Limb (tissue), 2 donors: Measurements from ENCODE around the gene PLCL1.

Experiments
- DNase-seq, 2 donors: peaks; one replicate each; pipeline ENCODE4 v3.0.0-alpha.2; 2016; ENCODE audit errors: extremely low spot score in 2 of 2

Gene PLCL1

DNA sequence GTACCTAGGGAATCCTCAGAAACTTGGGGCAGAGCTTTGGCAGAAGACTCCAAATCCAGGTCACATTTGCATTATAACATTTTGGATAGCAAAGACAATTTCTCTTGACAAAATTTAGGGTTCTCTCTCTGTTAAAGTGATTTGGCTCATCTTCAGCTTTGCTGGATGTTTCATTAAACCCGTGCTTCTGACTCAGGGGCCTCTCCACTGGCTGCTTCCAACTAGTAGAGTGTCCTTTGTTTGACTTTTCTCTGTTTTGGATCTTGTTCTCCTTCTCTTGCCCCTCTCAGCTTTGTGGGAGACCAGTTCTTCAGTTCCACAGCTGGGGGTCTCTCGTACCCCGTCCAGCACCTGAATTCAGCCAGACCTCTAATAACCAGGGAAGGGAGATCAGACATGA, 145.6 kb downstream of the PLCL1 start:
- peak in 1 of 2 donors; percentile 27 for DNase-seq

DNA sequence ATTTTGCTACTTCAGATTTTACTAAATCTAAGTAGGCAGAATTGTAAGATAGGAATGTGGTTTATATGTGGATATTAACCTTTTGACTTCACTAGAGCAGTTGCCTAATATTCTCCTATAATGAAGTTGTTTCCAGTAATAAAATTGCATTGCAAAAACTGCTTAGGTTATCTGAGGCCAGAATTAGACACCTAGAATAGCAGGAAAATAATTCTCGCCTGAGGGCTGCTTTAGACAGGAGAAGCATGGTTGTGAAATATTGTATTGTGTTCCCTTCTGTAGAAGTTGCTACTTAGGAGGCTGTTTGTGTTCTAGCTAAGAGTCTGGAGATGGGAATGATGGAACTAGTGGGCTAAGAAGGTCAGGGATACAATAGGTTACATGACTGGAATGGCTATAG, 146.3 kb downstream of the PLCL1 start:
- no peak for DNase-seq

DNA sequence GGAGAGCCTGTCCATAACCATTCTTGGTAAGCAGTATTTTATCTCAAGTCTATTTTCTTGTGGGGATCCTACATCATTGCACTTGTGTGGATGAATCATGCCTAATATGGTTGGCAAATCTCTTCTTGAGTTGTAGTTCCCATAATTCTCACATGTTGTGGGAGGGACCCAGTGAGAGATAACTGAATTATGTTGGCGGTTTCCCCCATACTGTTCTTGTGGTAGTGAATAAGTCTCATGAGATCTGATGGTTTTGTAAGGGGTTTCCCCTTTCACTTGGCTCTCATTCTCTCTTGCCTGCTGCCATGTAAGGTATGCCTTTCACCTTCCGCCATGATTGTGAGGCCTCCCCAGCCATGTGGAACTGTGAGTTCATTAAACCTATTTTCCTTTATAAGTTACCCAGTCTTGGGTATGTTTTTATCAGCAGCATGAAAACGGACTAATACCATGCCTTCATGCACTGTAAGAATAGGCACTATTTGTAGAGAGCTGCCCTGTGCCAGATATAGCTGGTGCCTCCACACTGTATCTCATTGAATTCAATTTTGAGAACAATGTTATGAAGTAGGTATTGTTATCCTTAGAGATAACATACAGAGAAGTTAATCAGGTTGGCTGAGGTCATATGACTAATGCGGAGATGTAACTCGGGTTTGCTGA, 148.3 kb downstream of the PLCL1 start:
- DNase-seq: no peak

DNA sequence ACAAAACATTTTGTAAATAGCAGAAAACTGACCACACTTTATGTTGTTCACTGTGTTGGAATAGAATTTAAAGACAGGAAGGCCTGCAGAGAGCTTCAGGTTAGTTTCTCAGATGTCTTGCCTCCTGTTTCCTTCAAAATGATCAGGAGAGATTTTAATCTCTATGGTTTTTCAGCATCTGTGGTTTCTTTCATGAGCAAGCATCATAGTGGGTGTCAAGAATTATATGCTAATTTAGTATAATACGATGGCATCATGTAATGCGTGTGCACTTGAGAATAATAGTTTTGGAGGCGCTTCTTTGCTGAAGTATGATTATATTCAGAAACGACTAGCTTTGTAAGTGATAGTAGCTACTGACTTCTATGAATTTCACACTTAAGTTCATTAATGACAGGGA, 149.9 kb downstream of the PLCL1 start:
- DNase-seq: no peak

DNA sequence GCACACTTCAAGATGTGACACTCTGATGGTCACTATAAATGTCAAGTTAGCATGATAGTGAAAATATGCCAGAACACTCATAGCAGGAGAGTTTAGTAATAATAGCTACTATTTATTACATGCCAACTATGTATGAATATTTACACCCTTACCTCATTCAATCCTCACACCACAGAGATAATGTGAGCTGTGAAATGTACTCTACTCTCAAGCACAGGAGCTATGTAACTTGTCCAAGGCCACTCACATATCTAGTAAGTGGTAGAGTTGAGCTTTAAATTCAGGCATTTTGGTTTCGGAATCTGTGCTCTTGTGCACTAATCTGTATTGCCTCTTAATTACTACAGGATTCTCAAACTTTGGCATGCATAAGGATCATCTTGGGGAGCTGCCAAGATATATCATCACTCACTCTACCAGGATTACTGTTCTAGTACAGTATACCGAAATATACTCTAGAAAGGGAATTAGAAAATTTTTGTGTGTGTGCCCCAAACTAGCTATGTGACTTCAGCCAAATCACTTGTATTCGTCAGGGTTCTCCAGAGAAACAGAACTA, 154.3 kb downstream of the PLCL1 start:
- DNase-seq: no peak

DNA sequence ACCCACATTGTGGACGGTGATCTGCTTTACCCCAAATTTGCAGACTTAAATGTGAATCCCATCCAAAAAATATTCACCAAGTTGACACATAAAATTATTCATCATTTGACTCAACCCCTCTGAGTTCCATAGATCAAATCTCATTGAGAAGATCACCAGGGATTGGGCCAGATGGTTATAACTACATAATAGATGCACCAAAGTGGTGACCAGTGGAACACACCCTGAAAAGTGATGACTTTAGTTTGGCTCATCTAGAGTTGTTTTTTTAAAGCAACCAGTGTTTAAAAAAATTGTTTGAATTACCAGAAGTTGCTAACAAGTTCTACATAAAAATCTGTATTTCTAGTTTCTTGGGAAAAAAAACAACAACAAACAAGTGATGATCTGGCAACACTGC, 155.0 kb downstream of the PLCL1 start:
- no peak for DNase-seq

DNA sequence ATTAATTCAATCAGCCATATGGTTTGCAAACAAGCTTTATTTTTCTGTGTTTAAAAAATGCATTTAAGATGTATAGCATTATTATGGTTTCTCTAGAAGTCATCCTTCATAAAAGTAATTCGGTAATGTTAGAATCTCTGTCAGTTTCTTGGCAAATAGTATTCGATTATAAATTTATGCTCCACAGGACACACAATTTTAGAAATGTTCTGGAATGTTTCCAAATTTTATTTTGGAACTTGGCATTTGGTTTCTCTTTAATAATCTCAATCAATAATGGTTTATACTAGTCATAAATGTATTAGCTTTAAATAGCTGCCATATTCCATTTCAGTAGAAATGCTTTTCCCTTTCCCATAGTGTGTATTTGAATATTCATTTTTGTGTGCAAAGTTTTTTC, 156.4 kb downstream of the PLCL1 start:
- DNase-seq: no peak

DNA sequence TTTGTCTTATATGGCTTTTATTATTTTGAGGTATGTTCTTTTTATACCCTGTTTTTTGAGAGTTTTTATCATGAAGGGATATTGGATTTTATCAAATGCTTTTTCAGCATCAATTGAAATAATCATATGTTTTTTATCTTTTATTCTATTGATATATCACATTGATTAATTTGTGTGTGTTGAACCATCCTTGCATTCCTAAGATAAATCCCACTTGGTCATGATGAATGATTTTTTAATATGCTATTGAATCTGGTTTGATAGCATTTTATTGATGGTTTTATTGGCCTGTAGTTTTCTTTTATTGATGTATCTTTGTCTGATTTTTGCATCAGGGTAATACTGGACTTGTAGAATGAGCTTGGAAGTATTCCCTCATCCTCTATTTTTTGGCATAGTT, 160.3 kb downstream of the PLCL1 start:
- DNase-seq: no peak

DNA sequence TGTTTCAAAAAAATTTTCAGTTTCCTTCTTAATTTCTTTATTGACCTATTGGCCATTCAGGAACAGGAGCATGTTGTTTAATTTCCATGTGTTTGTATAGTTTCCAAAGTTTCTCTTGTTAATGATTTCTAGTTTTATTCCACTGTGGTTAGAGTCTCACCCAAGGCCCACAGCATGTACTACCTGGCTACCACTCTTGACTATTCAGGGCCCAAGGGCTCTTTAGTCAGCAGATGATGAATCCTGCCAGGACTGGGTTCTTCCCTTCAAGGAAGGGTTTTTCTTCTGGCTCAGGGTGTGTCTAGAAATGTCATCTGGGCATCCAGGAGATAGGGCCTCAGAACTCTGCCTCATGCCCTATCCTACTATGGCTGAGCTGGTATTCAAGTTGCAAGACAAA, 161.4 kb downstream of the PLCL1 start:
- no peak for DNase-seq

DNA sequence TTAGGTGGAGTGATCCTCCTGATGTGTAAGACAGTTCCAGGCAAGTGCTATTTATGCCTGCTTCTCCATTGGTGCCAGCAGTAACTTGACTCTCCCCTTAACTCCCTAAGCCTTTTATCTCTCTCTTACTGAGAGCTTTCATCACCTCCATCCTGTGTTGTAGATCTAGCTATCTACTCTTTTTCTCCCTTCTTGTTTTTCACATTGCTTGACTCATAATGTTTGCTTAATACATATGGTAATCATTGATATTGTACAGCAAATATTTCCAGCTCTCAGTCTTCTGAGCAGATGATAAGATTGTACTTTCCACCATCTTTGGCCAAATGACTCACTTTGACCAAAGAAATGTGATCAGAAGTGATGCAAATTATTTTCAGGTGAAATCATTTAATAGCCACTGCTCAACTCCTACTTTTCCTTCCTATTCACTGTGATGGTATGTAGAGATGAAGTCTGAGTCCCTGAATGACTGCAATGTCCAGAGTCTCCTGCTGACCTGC, 165.0 kb downstream of the PLCL1 start:
- no peak for DNase-seq

DNA sequence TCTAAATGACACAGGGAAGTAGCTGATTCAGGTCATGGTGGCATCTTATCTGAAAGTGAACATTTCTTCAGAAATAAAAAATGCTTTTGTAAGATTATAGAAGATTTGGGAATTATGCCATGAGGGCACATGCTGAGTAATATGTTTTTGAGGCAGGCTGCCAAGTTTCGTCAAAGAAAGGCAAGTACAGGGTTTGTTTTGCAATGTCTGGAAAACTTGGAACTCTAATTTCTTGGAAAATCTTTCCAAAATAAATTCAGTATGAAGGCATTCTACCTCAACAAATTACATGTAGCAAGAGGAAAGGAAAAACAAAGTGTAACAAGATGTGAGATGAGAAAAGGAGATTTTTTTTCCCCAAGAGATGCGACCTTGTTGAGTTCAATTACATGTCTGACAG, 167.7 kb downstream of the PLCL1 start:
- DNase-seq: peak in 1 of 2 donors; percentile 51

DNA sequence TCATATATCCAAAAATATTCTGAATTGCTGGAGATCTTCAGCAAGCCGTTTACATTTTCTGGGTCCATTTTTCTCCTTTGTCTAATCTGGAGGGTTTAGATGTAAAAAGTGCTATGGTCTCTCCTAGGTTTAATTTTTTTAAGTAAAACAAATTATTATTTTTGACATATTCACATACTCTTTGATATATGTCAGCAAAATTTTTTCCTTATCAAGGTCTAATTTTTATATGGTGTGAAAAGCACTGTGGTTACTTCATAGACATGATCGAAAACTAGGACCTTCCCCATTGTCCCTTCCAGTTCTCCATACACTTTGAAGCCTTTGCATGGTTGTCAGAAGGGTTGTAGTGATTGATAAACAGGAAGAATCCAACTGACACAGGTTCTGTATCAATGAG, 168.2 kb downstream of the PLCL1 start:
- DNase-seq: no peak

DNA sequence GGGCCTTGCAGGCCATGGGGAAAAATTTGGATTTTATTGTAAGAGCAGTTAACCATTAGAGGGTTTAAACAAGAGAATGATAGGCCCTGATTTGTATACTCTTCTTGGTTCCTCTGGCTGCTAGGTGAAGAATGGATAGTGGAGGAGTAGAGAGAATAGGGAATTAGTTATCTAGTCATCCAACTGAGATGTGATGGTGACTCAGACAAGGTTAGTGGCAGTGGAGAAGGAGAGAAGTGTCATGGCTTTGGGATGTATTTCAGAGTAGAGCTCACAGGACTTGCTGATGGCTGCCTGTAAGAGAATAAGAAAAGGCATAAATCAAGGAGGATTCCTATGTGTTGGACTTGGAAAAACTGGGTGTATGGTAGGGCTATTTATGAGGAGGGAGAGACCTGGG, 169.4 kb downstream of the PLCL1 start:
- DNase-seq: no peak

DNA sequence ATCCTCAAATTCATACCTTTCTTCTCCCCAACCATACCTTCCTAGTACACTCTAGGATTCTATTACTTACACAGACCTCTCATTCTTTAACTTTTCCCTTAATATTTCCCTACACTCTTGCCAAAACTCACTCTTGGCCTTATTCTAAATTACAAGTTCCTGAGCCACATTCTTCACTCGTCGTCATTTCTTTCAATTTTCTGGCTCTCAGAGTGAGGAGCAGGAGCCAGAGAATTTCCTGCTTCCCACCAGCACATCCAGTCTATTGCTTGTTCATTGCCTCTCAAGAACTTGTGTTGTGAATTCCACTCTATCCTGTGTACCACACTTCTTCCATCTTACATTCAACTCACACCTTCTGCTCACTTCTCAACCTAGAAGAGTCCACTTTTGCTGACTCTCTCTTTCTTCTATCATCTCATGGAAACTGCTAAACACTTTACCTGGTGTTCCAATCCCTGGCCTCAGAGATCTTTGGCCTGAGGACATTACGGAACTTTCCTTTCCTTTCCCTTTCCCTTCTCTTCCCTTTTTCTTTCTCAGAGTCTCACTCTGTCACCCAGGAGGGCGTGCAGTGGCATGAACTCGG, 171.6 kb downstream of the PLCL1 start:
- DNase-seq: peak in 1 of 2 donors; percentile 73

DNA sequence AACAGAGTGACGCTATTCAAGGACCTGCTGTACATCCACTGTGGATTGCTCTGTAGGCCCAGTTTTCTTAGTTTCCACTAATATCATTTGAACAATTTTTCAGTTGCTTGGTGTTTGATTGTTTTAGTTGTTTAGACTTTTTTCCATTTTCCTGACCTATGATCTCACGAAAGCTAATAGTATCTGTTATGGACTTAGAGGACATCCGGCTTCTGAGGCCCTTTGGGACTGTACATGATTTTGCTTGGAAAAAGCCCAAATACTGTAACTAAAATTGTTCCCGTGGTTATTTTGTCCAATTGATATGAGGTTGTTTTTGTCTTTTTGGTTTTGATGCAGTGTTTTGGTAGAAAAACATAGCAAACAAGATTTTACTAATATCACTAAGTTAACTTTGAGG, 174.6 kb downstream of the PLCL1 start:
- no peak for DNase-seq

DNA sequence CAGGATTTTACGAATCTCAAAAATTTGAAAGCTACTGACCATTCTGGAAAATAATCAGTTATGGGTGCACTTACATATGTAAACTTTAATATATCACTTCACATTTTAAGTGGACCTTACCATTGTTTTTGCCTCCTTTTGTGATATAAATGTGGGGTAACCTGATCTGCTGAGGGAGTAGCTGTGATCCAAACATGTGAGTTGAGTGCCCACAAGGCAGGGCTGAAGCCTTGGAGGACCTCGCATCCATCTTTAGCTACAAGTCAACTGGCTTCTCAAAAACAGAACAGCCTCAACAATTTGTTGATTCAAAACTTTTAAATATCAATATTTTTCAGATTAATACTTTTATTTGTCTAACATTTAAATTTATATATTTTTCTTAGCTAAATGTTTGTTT, 178.2 kb downstream of the PLCL1 start:
- no peak for DNase-seq

DNA sequence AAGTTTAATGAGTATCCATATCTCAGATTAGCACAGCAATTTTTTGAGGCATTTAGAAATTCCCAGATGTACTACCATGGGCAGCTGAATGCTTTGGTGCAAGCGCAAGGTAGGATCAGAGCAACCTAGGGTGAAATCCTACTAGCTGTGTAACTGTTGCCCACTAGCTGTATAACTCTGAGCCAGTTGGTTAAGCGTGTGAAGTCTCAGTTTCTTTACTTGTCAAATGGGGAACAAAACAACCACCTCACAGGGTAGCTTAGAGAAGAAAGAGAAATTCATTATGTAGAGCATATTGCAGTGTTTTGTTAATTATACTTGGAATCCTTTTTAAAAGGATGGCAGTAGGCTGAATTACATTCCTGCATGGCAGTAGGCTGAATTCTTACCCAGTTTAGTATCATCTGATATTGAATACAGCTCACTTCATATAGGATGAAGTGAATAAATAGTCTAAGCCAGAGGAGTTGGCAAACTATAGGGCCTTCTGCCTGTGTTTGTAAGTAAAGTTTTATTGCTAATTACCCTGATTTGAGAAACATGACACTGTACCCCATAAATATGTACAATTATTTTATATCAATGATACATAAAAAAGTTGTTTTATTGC, 180.7 kb downstream of the PLCL1 start:
- DNase-seq: no peak

DNA sequence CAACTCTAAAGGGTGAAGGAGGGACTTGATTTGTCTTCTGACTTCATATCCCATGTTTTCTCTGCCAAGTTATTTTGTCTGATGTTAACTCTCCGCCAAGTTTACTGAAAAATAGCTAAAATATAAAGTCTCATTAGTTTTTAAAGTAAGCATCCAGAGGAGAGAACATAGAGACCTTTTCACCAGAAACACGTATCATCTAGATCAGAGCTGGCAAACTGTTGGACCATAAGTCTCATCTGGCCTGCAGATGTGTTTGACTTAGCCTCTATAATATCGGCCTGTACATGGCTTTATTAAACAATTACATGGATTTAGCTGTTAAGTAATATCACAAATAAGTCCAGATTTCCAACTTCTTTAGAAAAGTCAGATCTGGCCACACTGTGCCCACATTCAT, 182.6 kb downstream of the PLCL1 start:
- DNase-seq: peak in 1 of 2 donors; percentile 30

DNA sequence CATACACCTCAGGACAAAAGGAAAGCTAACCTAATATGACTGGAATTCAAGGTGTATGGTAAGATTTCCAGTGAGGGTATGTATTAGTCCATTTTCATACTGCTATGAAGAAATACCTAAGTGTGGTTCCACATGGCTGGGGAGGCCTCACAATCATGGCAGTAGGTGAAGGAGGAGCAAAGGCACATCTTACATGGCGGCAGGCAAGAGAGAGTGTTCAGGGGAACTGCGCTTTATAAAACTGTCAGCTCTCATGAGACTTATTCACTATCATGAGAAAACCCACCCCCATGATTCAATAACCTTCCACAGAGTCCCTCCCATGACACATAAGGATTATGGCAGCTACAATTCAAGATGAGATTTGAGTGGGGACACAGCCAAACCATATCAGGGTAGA, 186.0 kb downstream of the PLCL1 start:
- DNase-seq: no peak

DNA sequence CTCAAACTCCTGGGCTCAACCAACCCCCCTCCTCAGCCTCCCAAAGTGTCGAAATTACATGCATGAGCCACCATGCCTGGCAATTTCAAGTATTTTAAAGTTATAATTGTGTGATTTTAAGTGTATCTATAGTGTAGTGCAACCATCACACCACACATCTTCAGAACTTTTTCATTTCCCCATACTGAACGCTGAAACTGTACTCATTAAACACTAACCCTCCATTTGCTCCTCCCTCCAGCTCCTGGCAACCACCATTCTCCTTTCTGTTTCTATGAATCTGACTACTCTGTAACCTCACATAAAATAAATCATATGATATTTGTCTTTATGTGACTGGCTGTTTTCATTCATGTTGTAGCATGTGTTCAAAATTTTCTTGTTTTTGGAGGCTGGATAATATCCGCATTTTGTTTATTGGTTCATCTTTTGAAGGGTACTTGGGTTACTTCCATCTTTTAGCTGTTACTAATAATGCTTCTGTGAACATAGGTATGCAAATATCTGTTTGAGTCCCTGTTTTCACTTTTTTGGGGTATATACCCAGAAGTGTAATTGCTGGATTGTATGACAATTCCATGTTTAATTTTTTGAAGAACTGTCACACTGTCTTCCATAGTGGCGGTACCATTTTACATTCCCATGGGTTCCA, 188.2 kb downstream of the PLCL1 start:
- no peak for DNase-seq

DNA sequence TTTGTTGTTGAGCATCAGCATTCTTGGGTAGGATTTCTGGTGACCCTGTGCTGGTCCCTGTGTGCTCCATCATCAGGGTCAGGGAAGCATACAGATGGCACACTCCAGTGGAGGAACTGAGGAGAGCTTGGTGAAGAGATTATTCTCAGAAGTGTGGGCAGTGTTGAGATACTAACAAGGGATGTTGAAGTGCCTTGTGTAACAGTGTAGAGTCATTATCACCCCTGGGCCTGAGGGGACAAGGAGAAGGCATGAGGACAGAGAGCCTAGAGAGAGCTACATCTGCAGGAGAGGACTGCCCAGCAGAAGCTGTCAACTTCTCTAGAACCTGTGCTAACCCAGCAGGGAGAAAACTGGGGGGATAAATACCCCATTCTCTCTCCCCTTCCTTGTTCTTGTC, 189.0 kb downstream of the PLCL1 start:
- no peak for DNase-seq

DNA sequence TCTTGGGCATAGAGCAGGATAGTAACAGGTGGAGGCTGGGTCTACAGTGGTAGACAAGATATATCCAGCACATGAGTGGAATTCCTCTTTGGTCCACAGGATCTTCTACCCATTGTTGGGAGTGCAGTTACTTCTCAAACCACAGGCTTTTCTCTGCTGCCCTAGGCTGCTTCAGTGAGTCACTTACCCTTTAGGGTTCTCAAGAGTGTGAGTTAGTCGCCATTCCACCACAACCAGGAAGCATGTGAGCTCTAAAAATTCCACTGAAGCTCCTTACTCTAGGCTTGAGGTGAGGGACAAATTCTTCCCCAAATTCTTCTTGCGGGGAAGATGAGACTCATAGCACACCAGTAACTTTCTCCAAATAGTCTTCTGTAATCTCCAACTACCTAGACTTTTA, 189.4 kb downstream of the PLCL1 start:
- DNase-seq: no peak
